Measurements from ENCODE around the gene PLS1. TPM values are rescaled to one million over a fixed set of nuclear protein-coding genes. Genes with fewer than 3 reads are reported as not detected.

PLS1 gene
- total RNA-seq, 1 experiment from 2014 or later: 20.1 TPM

DNA sequence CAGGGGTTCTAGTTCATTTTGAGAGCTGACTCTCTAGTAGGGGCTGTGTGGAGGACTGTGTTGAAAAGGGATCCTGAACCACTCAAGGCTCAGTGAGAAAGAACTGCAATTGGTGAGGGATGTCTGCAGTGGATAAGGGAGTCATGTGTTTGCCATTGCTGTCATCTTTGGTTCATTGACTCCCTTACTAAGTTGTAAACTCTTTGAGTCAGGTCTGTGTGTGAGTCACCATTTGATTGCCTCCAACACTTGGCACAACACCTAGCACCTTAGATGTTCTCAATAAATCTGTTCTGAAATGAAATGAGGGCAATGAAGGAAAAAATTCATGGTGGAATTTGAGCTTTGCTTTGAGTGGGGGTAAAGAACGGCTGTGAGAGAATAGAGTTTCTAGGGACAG, 51.7 kb downstream of the PLS1 start:
- TF ChIP-seq EZH2 (IDR thresholded peaks at IDR 0.05; ENCODE audit: low read length, unreplicated experiment): no peak
- H3K9me3 ChIP-seq (ENCODE audit: low read length): no peaks in the 10 kb centered on the region
- H4K20me1 ChIP-seq (ENCODE audit: low read length): no peaks in the 10 kb centered on the region
- no peaks in the 10 kb centered on the region for H3F3A ChIP-seq (ENCODE audit: low read length, unreplicated experiment)
- H3K27ac ChIP-seq (ENCODE audit: low read length): peak overlapping the region; percentile 73
- H3K9ac ChIP-seq (ENCODE audit: low read length): no peak overlapping the region
- POLR2A ChIA-PET (ENCODE audit: unreplicated experiment): no interaction called here
- H3K27me3 ChIP-seq (ENCODE audit: low read length): no peaks in the 10 kb centered on the region
- BruUV-seq (replicated peaks): no TSS peak
- intact Hi-C loops (cut with micrococcal nuclease): loop anchor here (1.0 kb wide), 1 partner anchor 53 kb away; no protein-coding TSS in a partner anchor
- H3K4me1 ChIP-seq (ENCODE audit: insufficient read depth, low read length): peaks cover 46% of the 10 kb centered on the region
- no peaks in the 10 kb centered on the region for H3K9me2 ChIP-seq (replicated peaks; ENCODE audit: low read length)
- DNase-seq (peak; percentile 81), ATAC-seq (peak; percentile 69)
- no peaks in the 10 kb centered on the region for H3K36me3 ChIP-seq (ENCODE audit: low read depth, low read length)
- peak overlapping the region; percentile 40 for H3K4me2 ChIP-seq (ENCODE audit: low read length)
- peaks cover 7% of the 10 kb centered on the region for H3K79me2 ChIP-seq (ENCODE audit: low read length)
- no peak overlapping the region for H2AFZ ChIP-seq (ENCODE audit: low read length)
- no peak overlapping the region for H3K4me3 ChIP-seq (ENCODE audit: low read length)
- CTCF ChIA-PET: interaction anchor here (1.0 kb wide), 1 partner anchor 29 kb away, joined by 4 read pairs; no protein-coding TSS in a partner anchor

DNA sequence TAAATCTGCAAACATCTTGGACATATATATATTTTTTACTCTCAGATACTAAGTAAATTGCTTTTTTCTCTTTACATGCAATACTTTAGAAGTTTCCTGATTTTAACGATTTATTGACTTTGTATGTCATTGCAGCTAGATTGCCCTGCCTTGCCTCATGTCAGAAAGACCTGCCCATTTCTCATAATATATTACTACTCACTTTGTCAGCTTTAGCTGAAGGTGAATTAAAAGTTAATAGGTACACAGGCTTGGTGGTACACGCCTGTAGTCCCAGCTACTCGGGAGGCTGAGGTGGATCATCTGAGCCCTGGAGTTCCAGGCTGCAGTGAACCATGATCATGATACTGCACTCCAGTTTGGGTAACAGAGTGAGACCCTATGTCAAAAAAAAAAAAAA, 52.8 kb downstream of the PLS1 start:
- 0 out of 2 replicates have a peak, but pooled peaks have one; percentile 16 for ATAC-seq
- H4K20me1 ChIP-seq (ENCODE audit: low read length): no peaks in the 10 kb centered on the region
- BruUV-seq (replicated peaks): no TSS peak
- no peak overlapping the region for H2AFZ ChIP-seq (ENCODE audit: low read length)
- 0 out of 2 replicates have a peak overlapping the region, but pooled peaks have one; percentile 9 for H3K4me2 ChIP-seq (ENCODE audit: low read length)
- peaks cover 7% of the 10 kb centered on the region for H3K79me2 ChIP-seq (ENCODE audit: low read length)
- intact Hi-C loops (cut with micrococcal nuclease): loop anchor here (1.0 kb wide), 1 partner anchor 54 kb away; no protein-coding TSS in a partner anchor
- H3F3A ChIP-seq (ENCODE audit: low read length, unreplicated experiment): no peaks in the 10 kb centered on the region
- H3K27me3 ChIP-seq (ENCODE audit: low read length): no peaks in the 10 kb centered on the region
- ChIA-PET POLR2A (ENCODE audit: unreplicated experiment) (no interaction called here), CTCF (interaction anchor here (0.7 kb wide), 1 partner anchor 31 kb away, joined by 5 read pairs; no protein-coding TSS in a partner anchor)
- H3K9ac ChIP-seq (ENCODE audit: low read length): no peak overlapping the region
- peaks cover 46% of the 10 kb centered on the region for H3K4me1 ChIP-seq (ENCODE audit: insufficient read depth, low read length)
- TF ChIP-seq, protein P1, sequence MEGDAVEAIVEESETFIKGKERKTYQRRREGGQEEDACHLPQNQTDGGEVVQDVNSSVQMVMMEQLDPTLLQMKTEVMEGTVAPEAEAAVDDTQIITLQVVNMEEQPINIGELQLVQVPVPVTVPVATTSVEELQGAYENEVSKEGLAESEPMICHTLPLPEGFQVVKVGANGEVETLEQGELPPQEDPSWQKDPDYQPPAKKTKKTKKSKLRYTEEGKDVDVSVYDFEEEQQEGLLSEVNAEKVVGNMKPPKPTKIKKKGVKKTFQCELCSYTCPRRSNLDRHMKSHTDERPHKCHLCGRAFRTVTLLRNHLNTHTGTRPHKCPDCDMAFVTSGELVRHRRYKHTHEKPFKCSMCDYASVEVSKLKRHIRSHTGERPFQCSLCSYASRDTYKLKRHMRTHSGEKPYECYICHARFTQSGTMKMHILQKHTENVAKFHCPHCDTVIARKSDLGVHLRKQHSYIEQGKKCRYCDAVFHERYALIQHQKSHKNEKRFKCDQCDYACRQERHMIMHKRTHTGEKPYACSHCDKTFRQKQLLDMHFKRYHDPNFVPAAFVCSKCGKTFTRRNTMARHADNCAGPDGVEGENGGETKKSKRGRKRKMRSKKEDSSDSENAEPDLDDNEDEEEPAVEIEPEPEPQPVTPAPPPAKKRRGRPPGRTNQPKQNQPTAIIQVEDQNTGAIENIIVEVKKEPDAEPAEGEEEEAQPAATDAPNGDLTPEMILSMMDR (conservative IDR thresholded peaks at IDR 0.05; ENCODE audit: low read depth, low read length): no peak
- TF ChIP-seq EZH2phosphoT487 (IDR thresholded peaks at IDR 0.05; ENCODE audit: borderline replicate concordance, low read length): no peak
- TF ChIP-seq EZH2 (IDR thresholded peaks at IDR 0.05; ENCODE audit: low read length, unreplicated experiment): no peak
- peak; percentile 28 for DNase-seq
- no peaks in the 10 kb centered on the region for H3K9me3 ChIP-seq (ENCODE audit: low read length)
- H3K9me2 ChIP-seq (replicated peaks; ENCODE audit: low read length): no peaks in the 10 kb centered on the region
- peak overlapping the region; percentile 73 for H3K27ac ChIP-seq (ENCODE audit: low read length)
- H3K36me3 ChIP-seq (ENCODE audit: low read depth, low read length): no peaks in the 10 kb centered on the region
- no peak overlapping the region for H3K4me3 ChIP-seq (ENCODE audit: low read length)

DNA sequence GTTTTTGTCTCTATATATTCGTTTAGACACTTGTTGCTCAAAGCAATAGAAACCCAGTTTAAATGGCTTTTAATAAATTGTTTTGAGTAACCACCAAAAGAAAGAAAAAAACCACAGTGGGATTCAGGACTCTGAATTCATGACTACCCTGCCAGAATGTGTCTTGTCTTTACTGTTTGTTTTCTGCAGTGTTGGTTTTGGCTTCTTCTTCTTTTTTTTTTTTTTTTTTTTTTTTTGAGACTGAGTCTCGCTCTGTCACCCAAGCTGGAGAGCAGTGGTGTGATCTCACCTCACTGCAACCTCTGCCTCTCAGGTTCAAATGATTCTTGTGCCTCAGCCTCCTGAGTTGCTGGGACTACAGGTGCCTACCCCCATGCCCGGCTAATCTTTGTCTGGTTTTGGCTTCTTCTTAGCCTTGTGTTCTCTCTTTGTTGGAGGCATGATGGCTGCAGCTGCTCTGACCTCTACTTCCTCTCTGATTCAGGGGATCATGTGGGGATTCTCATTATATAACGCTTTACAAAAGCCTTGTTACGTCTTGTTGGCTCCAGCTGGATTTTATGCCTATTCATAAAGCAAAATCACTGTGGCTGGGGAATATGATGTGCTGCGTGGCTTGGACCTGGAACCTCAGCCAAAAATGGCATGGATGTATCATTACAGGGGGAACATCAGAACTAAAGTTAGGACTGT, 54.0 kb downstream of the PLS1 start:
- Histone ChIP-seq H3K9me3 (ENCODE audit: low read length) (no peaks in the 10 kb centered on the region), H3K27me3 (ENCODE audit: low read length) (no peaks in the 10 kb centered on the region), H3K27ac (ENCODE audit: low read length) (no peak overlapping the region), H3K4me1 (ENCODE audit: insufficient read depth, low read length) (peaks cover 38% of the 10 kb centered on the region), H3K36me3 (ENCODE audit: low read depth, low read length) (no peaks in the 10 kb centered on the region), H3K79me2 (ENCODE audit: low read length) (peaks cover 7% of the 10 kb centered on the region), H3K9me2 (replicated peaks; ENCODE audit: low read length) (no peaks in the 10 kb centered on the region), H3K4me3 (ENCODE audit: low read length) (no peak overlapping the region), H3F3A (ENCODE audit: low read length, unreplicated experiment) (no peaks in the 10 kb centered on the region), H2AFZ (ENCODE audit: low read length) (no peak overlapping the region), H3K9ac (ENCODE audit: low read length) (no peak overlapping the region), H4K20me1 (ENCODE audit: low read length) (no peaks in the 10 kb centered on the region), H3K4me2 (ENCODE audit: low read length) (no peak overlapping the region)
- DNase-seq: no peak
- intact Hi-C loops (cut with micrococcal nuclease): no loop called here
- ChIA-PET POLR2A (ENCODE audit: unreplicated experiment) (no interaction called here), CTCF (no interaction called here)
- ATAC-seq: no peak
- TF ChIP-seq EZH2phosphoT487 (IDR thresholded peaks at IDR 0.05; ENCODE audit: borderline replicate concordance, low read length): no peak
- no peak for TF ChIP-seq EZH2 (IDR thresholded peaks at IDR 0.05; ENCODE audit: low read length, unreplicated experiment)
- no TSS peak for BruUV-seq (replicated peaks)
